GM21529 (cell line): Measurements from ENCODE around the gene SOAT2.
A peak's percentile ranks its signal among the peaks of the same experiment; 100 is the strongest.
"Not testable (repeated sequence)": the region's sequence is repeated elsewhere in the genome, so short reads cannot be mapped to it uniquely, and the experiment has no call there.

Experiments used
- ATAC-seq: cut with Tn5 transposase; IDR thresholded peaks from one replicate; pipeline ENCODE4 v1.9.1; 2021; ENCODE audit not compliant: unreplicated experiment

Gene SOAT2

GRCh38 chr12:53133722-53134121 lies 30.4 kb downstream of the SOAT2 start:
- ATAC-seq: no peak

GRCh38 chr12:53143355-53143754 lies 40.1 kb downstream of the SOAT2 start:
- ATAC-seq: no peak

GRCh38 chr12:53145383-53146260 lies 42.3 kb downstream of the SOAT2 start:
- no peak for ATAC-seq

GRCh38 chr12:53147181-53147580 lies 43.9 kb downstream of the SOAT2 start:
- ATAC-seq: no peak

GRCh38 chr12:53147653-53148052 lies 44.4 kb downstream of the SOAT2 start:
- ATAC-seq: no peak

- no peak for ATAC-seq
These were observed 47.8 kb downstream of the SOAT2 start for GRCh38 chr12:53151039-53151438.

- ATAC-seq: no peak
These were observed 49.1 kb downstream of the SOAT2 start for GRCh38 chr12:53152390-53152789.

- peak; percentile 79 for ATAC-seq
These were observed 56.0 kb downstream of the SOAT2 start for GRCh38 chr12:53159195-53159839.

GRCh38 chr12:53160000-53160399 lies 56.7 kb downstream of the SOAT2 start:
- no peak for ATAC-seq

GRCh38 chr12:53160673-53161072 lies 57.4 kb downstream of the SOAT2 start:
- ATAC-seq: no peak

GRCh38 chr12:53161119-53161911 lies 58.0 kb downstream of the SOAT2 start:
- ATAC-seq: no peak

GRCh38 chr12:53163008-53163407 lies 59.7 kb downstream of the SOAT2 start:
- not testable (repeated sequence) for ATAC-seq

- ATAC-seq: no peak
These were observed 63.6 kb downstream of the SOAT2 start for GRCh38 chr12:53166837-53167236.

GRCh38 chr12:53169644-53170043 lies 66.4 kb downstream of the SOAT2 start:
- no peak for ATAC-seq

GRCh38 chr12:53170215-53170614 lies 66.9 kb downstream of the SOAT2 start:
- ATAC-seq: no peak

- no peak for ATAC-seq
These were observed 67.8 kb downstream of the SOAT2 start for GRCh38 chr12:53170876-53171724.

- no peak for ATAC-seq
These were observed 68.5 kb downstream of the SOAT2 start for GRCh38 chr12:53171725-53172329.

GRCh38 chr12:53172352-53172751 lies 69.1 kb downstream of the SOAT2 start:
- no peak for ATAC-seq

GRCh38 chr12:53173085-53173715 lies 69.9 kb downstream of the SOAT2 start:
- ATAC-seq: no peak
